Neural progenitor cell (in vitro differentiated cells): Measurements from ENCODE around the gene ENO4. TPM values are rescaled to one million over a fixed set of nuclear protein-coding genes. Genes with fewer than 3 reads are reported as not detected.

Source experiments
- DNase-seq: peaks from one replicate; pipeline ENCODE4 v3.0.0-alpha.2; 2016; ENCODE audit warnings: low spot score
- H2AFZ ChIP-seq: fragments of 200-600 bp; sonication (generic); replicated peaks from 2 replicates; pipeline ENCODE4 v1.6.1; 2016; ENCODE audit warnings: antibody characterized with exemption
- H3F3A ChIP-seq: fragments of 200-600 bp; sonication (generic); 2 replicates; pipeline ENCODE4 v1.6.1; 2016; ENCODE audit warnings: antibody characterized with exemption, low read depth
- H3K27ac ChIP-seq: fragments of 200-600 bp; sonication (generic); 2 replicates; pipeline ENCODE4 v1.5.1; 2016; ENCODE audit warnings: mild to moderate bottlenecking
- H3K27me3 ChIP-seq: fragments of 200-600 bp; sonication (generic); 2 replicates; pipeline ENCODE4 v1.6.1; 2016; ENCODE audit warnings: mild to moderate bottlenecking, moderate library complexity
- H3K36me3 ChIP-seq: fragments of 200-600 bp; sonication (generic); 2 replicates; pipeline ENCODE4 v1.5.1; 2016
- H3K4me1 ChIP-seq: fragments of 200-600 bp; sonication (generic); 2 replicates; pipeline ENCODE4 v1.6.1; 2016; ENCODE audit warnings: mixed run types
- H3K4me2 ChIP-seq: fragments of 200-600 bp; sonication (generic); 2 replicates; pipeline ENCODE4 v1.6.1; 2016
- H3K4me3 ChIP-seq: fragments of 200-600 bp; sonication (generic); 2 replicates; pipeline ENCODE4 v1.5.1; 2016
- H3K79me2 ChIP-seq: fragments of 200-600 bp; sonication (generic); 2 replicates; pipeline ENCODE4 v1.6.1; 2016; ENCODE audit warnings: low read depth
- H3K9ac ChIP-seq: fragments of 200-600 bp; sonication (generic); 2 replicates; pipeline ENCODE4 v1.6.1; 2016
- H3K9me3 ChIP-seq: fragments of 200-600 bp; sonication (generic); 2 replicates; pipeline ENCODE4 v1.5.1; 2016; ENCODE audit warnings: low read depth
- H4K20me1 ChIP-seq: fragments of 200-600 bp; sonication (generic); 2 replicates; pipeline ENCODE4 v1.6.1; 2016; ENCODE audit warnings: low read depth
- H3K27ac Mint-ChIP-seq: 3 replicates; pipeline ENCODE4 v1.8.0; 2021; ENCODE audit warnings: mixed read lengths
- H3K27me3 Mint-ChIP-seq: 2 replicates; pipeline ENCODE4 v1.8.0; 2022; ENCODE audit warnings: low read depth, mild to moderate bottlenecking, inconsistent platforms, moderate library complexity, mixed read lengths; ENCODE audit not compliant: insufficient read depth
- H3K36me3 Mint-ChIP-seq: 3 replicates; pipeline ENCODE4 v1.8.0; 2021; ENCODE audit warnings: mixed read lengths
- H3K4me1 Mint-ChIP-seq: 3 replicates; pipeline ENCODE4 v1.8.0; 2021; ENCODE audit warnings: mixed read lengths
- H3K4me3 Mint-ChIP-seq: 3 replicates; pipeline ENCODE4 v1.8.0; 2021; ENCODE audit warnings: mild to moderate bottlenecking, moderate library complexity, mixed read lengths
- H3K9me3 Mint-ChIP-seq: 3 replicates; pipeline ENCODE4 v1.8.0; 2020; ENCODE audit warnings: mixed read lengths
- CTCF ChIP-seq: fragments of 200-600 bp; sonication (generic); IDR thresholded peaks from 2 replicates; pipeline ENCODE4 v1.5.1; 2017; ENCODE audit warnings: antibody characterized with exemption, mild to moderate bottlenecking
- EZH2 ChIP-seq: fragments of 200-600 bp; sonication (generic); IDR thresholded peaks from 2 replicates; pipeline ENCODE4 v1.6.1; 2017; ENCODE audit warnings: antibody characterized with exemption, mild to moderate bottlenecking, moderate library complexity
- EZH2phosphoT487 ChIP-seq: fragments of 200-600 bp; sonication (generic); IDR thresholded peaks from 2 replicates; pipeline ENCODE4 v1.6.1; 2017; ENCODE audit warnings: antibody characterized with exemption
- total RNA-seq: library from RNA; depleted of rRNA; stranded (reverse); fragments of >200 nt; gene quantifications from 2 replicates; pipeline ENCODE4 v1.2.3, GENCODE V29; 2015; ENCODE audit warnings: low replicate concordance

Gene ENO4
- total RNA-seq, 1 donor from 2014 or later, result 10.0 TPM

GRCh38 chr10:116817178-116817577, 32.1 kb upstream of the ENO4 start:
- no peak overlapping the region for H2AFZ ChIP-seq
- H3K9me3 ChIP-seq, result no peaks in the 10 kb centered on the region
- H3K4me3 Mint-ChIP-seq, result no peak overlapping the region
- peaks cover 14% of the 10 kb centered on the region for H3K27me3 Mint-ChIP-seq
- no peak overlapping the region for H3K9ac ChIP-seq
- H3K9me3 Mint-ChIP-seq, result peaks cover 14% of the 10 kb centered on the region
- H3K4me2 ChIP-seq, result no peak overlapping the region
- no peak overlapping the region for H3K27ac Mint-ChIP-seq
- no peak for DNase-seq
- peaks cover 16% of the 10 kb centered on the region for H3K4me1 ChIP-seq
- no peak for TF ChIP-seq CTCF
- no peak for TF ChIP-seq EZH2phosphoT487
- no peak for TF ChIP-seq EZH2
- H3K36me3 Mint-ChIP-seq, result no peaks in the 10 kb centered on the region
- H3K27me3 ChIP-seq, result no peaks in the 10 kb centered on the region
- H3K79me2 ChIP-seq, result no peaks in the 10 kb centered on the region
- no peaks in the 10 kb centered on the region for H4K20me1 ChIP-seq
- no peak overlapping the region for H3K27ac ChIP-seq
- H3K4me3 ChIP-seq, result no peak overlapping the region
- no peaks in the 10 kb centered on the region for H3F3A ChIP-seq
- no peaks in the 10 kb centered on the region for H3K4me1 Mint-ChIP-seq
- H3K36me3 ChIP-seq, result no peaks in the 10 kb centered on the region

GRCh38 chr10:116817780-116818343, 31.4 kb upstream of the ENO4 start:
- Mint-ChIP-seq H3K27me3 (peaks cover 11% of the 10 kb centered on the region), H3K27ac (no peak overlapping the region)
- no peak overlapping the region for H3K27ac ChIP-seq

GRCh38 chr10:116819999-116820677, 29.2 kb upstream of the ENO4 start:
- peaks cover 11% of the 10 kb centered on the region for H3K27me3 Mint-ChIP-seq
- H4K20me1 ChIP-seq, result no peaks in the 10 kb centered on the region
- no peak overlapping the region for H3K4me2 ChIP-seq
- no peak overlapping the region for H3K9ac ChIP-seq
- TF ChIP-seq EZH2, result no peak
- TF ChIP-seq EZH2phosphoT487, result no peak
- no peak for TF ChIP-seq CTCF
- H3K9me3 Mint-ChIP-seq, result peaks cover 10% of the 10 kb centered on the region
- no peak overlapping the region for H3K4me3 ChIP-seq
- DNase-seq, result no peak
- H3K4me1 Mint-ChIP-seq, result no peaks in the 10 kb centered on the region
- H3K27ac Mint-ChIP-seq, result no peak overlapping the region
- no peak overlapping the region for H2AFZ ChIP-seq
- H3K4me1 ChIP-seq, result peaks cover 16% of the 10 kb centered on the region
- H3K79me2 ChIP-seq, result no peaks in the 10 kb centered on the region
- H3K27me3 ChIP-seq, result no peaks in the 10 kb centered on the region
- no peaks in the 10 kb centered on the region for H3F3A ChIP-seq
- H3K36me3 ChIP-seq, result no peaks in the 10 kb centered on the region
- no peaks in the 10 kb centered on the region for H3K9me3 ChIP-seq
- no peaks in the 10 kb centered on the region for H3K36me3 Mint-ChIP-seq
- no peak overlapping the region for H3K27ac ChIP-seq
- no peak overlapping the region for H3K4me3 Mint-ChIP-seq

More at GRCh38 chr10:116817780-116818343, 31.4 kb upstream of the ENO4 start:
- TF ChIP-seq EZH2phosphoT487, result no peak
- no peak for TF ChIP-seq CTCF
- no peak for TF ChIP-seq EZH2
- H4K20me1 ChIP-seq, result no peaks in the 10 kb centered on the region
- H3K36me3 Mint-ChIP-seq, result no peaks in the 10 kb centered on the region
- no peaks in the 10 kb centered on the region for H3K36me3 ChIP-seq
- H3K4me2 ChIP-seq, result no peak overlapping the region
- no peaks in the 10 kb centered on the region for H3K27me3 ChIP-seq
- H3K4me3 ChIP-seq, result no peak overlapping the region
- peaks cover 12% of the 10 kb centered on the region for H3K9me3 Mint-ChIP-seq
- H3K9ac ChIP-seq, result no peak overlapping the region
- H3K4me1 ChIP-seq, result peaks cover 16% of the 10 kb centered on the region
- no peaks in the 10 kb centered on the region for H3F3A ChIP-seq
- no peak overlapping the region for H3K4me3 Mint-ChIP-seq
- no peak for DNase-seq
- no peaks in the 10 kb centered on the region for H3K4me1 Mint-ChIP-seq
- no peaks in the 10 kb centered on the region for H3K9me3 ChIP-seq
- H3K79me2 ChIP-seq, result no peaks in the 10 kb centered on the region
- H2AFZ ChIP-seq, result no peak overlapping the region
